Measurements from ENCODE around the gene CTNNAL1.

DNA sequence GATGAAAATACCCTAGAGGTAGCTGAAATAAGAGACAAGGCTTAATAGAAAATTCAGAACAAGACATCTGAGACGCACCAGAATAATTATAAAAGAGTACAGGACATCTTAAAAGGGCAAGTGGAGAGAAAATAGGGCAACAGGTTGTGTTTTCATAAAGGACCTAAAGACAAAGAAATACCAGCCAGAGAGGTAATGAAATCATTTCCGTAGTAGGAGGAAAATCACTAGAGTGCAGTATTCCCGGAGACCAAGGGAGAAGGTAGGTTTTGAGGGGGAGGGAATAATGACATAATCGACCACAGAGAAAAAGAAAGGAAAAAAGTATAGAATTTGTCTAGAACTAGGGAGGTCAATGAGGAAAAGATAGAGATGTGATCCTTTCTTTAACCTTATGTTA, 26.2 kb upstream of the CTNNAL1 start:
- TF ChIP-seq, protein P1, sequence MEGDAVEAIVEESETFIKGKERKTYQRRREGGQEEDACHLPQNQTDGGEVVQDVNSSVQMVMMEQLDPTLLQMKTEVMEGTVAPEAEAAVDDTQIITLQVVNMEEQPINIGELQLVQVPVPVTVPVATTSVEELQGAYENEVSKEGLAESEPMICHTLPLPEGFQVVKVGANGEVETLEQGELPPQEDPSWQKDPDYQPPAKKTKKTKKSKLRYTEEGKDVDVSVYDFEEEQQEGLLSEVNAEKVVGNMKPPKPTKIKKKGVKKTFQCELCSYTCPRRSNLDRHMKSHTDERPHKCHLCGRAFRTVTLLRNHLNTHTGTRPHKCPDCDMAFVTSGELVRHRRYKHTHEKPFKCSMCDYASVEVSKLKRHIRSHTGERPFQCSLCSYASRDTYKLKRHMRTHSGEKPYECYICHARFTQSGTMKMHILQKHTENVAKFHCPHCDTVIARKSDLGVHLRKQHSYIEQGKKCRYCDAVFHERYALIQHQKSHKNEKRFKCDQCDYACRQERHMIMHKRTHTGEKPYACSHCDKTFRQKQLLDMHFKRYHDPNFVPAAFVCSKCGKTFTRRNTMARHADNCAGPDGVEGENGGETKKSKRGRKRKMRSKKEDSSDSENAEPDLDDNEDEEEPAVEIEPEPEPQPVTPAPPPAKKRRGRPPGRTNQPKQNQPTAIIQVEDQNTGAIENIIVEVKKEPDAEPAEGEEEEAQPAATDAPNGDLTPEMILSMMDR (IDR thresholded peaks at IDR 0.05; ENCODE audit: control extremely low read depth in 1 of 3, insufficient read depth in 1 of 3, low read depth in 1 of 3, low read length in 3 of 3): no peak
- TF ChIP-seq, protein P2, sequence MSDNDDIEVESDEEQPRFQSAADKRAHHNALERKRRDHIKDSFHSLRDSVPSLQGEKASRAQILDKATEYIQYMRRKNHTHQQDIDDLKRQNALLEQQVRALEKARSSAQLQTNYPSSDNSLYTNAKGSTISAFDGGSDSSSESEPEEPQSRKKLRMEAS (IDR thresholded peaks at IDR 0.05): no peak
- TF ChIP-seq JUN (IDR thresholded peaks at IDR 0.05; ENCODE audit: low read depth, low read length): no peak
- no peak for TF ChIP-seq EZH2 (IDR thresholded peaks at IDR 0.05; ENCODE audit: low read depth, low read length, severe bottlenecking)
- no peak for TF ChIP-seq RFX5 (IDR thresholded peaks at IDR 0.05; ENCODE audit: borderline replicate concordance, low read depth, low read length)
- TF ChIP-seq CBX5 (IDR thresholded peaks at IDR 0.05; ENCODE audit: low read depth, low read length): no peak
- TF ChIP-seq, protein P3, sequence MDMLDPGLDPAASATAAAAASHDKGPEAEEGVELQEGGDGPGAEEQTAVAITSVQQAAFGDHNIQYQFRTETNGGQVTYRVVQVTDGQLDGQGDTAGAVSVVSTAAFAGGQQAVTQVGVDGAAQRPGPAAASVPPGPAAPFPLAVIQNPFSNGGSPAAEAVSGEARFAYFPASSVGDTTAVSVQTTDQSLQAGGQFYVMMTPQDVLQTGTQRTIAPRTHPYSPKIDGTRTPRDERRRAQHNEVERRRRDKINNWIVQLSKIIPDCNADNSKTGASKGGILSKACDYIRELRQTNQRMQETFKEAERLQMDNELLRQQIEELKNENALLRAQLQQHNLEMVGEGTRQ (IDR thresholded peaks at IDR 0.05; ENCODE audit: low read length): no peak
